Measurements from ENCODE around the gene FUOM. TPM values are rescaled to one million over a fixed set of nuclear protein-coding genes. Genes with fewer than 3 reads are reported as not detected.

The FUOM gene
- total RNA-seq, 2 donors from 2014 or later = 13.1 to 26.1 TPM

GRCh38 chr10:133332936-133333699 lies 24.7 kb downstream of the FUOM start:
- TF ChIP-seq CTCF (IDR thresholded peaks at IDR 0.05) = no peak
- Histone ChIP-seq H3K9me3 (no peaks in the 10 kb centered on the region), H3K4me3 (no peak overlapping the region), H3K36me3 (no peaks in the 10 kb centered on the region), H3K27me3 (replicated peaks; ENCODE audit: insufficient read depth) (peaks cover 6% of the 10 kb centered on the region), H3K27ac (no peak overlapping the region), H3K4me1 (ENCODE audit: control insufficient read depth in 1 of 2, low read depth in 2 of 2) (peaks cover 17 to 30% of the 10 kb centered on the region in 2 donors)
- no peak for ATAC-seq (ENCODE audit: insufficient number of reproducible peaks, low FRiP score, low read depth)
- no peak for DNase-seq (ENCODE audit: low spot score)

GRCh38 chr10:133329491-133330202 lies 28.2 kb downstream of the FUOM start:
- Histone ChIP-seq H3K4me3 (peak overlapping the region; percentile 53), H3K27ac (no peak overlapping the region), H3K9me3 (no peaks in the 10 kb centered on the region), H3K36me3 (no peaks in the 10 kb centered on the region), H3K4me1 (ENCODE audit: control insufficient read depth in 1 of 2, low read depth in 2 of 2) (peaks cover 9 to 25% of the 10 kb centered on the region in 2 donors), H3K27me3 (replicated peaks; ENCODE audit: insufficient read depth) (peaks cover 25% of the 10 kb centered on the region)
- ATAC-seq (ENCODE audit: insufficient number of reproducible peaks, low FRiP score, low read depth) (no peak), DNase-seq (ENCODE audit: low spot score) (peak; percentile 37)
- peak; percentile 94 for TF ChIP-seq CTCF (IDR thresholded peaks at IDR 0.05)

GRCh38 chr10:133328358-133329343 lies 29.2 kb downstream of the FUOM start:
- no peak for TF ChIP-seq CTCF (IDR thresholded peaks at IDR 0.05)
- Histone ChIP-seq H3K27ac (no peak overlapping the region), H3K9me3 (no peaks in the 10 kb centered on the region), H3K4me3 (no peak overlapping the region), H3K27me3 (replicated peaks; ENCODE audit: insufficient read depth) (peaks cover 25% of the 10 kb centered on the region), H3K36me3 (no peaks in the 10 kb centered on the region), H3K4me1 (ENCODE audit: control insufficient read depth in 1 of 2, low read depth in 2 of 2) (peaks cover 9 to 24% of the 10 kb centered on the region in 2 donors)
- ATAC-seq (ENCODE audit: insufficient number of reproducible peaks, low FRiP score, low read depth) (no peak), DNase-seq (ENCODE audit: low spot score) (no peak)

GRCh38 chr10:133327651-133328357 lies 30.0 kb downstream of the FUOM start:
- Histone ChIP-seq H3K4me3 (no peak overlapping the region), H3K9me3 (no peaks in the 10 kb centered on the region), H3K4me1 (ENCODE audit: control insufficient read depth in 1 of 2, low read depth in 2 of 2) (peaks cover 9 to 24% of the 10 kb centered on the region in 2 donors), H3K27me3 (replicated peaks; ENCODE audit: insufficient read depth) (peaks cover 25% of the 10 kb centered on the region), H3K36me3 (no peaks in the 10 kb centered on the region), H3K27ac (no peak overlapping the region)
- DNase-seq (ENCODE audit: low spot score) (no peak), ATAC-seq (ENCODE audit: insufficient number of reproducible peaks, low FRiP score, low read depth) (no peak)
- no peak for TF ChIP-seq CTCF (IDR thresholded peaks at IDR 0.05)

Data from thoracic aorta (tissue), 2 donors.